Gastrocnemius medialis (tissue), 4 donors: ENCODE measurements around the gene ST6GALNAC1.

Source experiments
- POLR2A ChIP-seq, 2 donors: fragments of 450-650 bp; IDR thresholded peaks; one replicate each; pipeline ENCODE4 v1.6.1; 2017; ENCODE audit warnings: antibody characterized with exemption in 2 of 2, mild to moderate bottlenecking in 2 of 2, moderate library complexity in 2 of 2
- TF ChIP-seq, protein P1 (sequence below), 5 experiments: fragments of 450-650 bp in 3 of 5; fragments of 200-600 bp in 2 of 5; sonication (generic) in 2 of 5; IDR thresholded peaks in 4 of 5; conservative IDR thresholded peaks in 1 of 5; 1 replicate in 4 of 5; 2 replicates in 1 of 5; pipeline ENCODE4 v1.5.1; 2016 to 2019; ENCODE audit warnings: antibody characterized with exemption in 5 of 5, mild to moderate bottlenecking in 3 of 5, moderate library complexity in 3 of 5

DNA sequence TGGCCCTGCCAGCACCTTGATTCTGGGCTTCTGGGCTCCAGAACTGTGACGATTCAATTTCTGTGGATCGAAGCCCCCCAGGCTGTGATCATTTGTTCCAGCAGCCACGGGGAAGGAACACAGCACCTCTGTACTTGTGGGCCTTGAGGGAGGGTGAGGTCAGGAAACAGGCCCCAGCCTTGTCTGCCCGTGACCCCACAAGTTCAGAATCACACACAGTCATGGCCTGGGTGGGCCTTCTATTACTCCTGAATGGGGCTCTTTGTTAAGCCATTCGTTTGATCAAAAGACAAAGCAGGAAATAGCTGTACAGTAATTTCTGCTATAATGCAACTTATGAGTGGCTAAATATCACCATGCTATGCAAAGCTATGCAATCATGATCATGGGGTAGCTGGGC lies 68.0 kb downstream of the ST6GALNAC1 start:
- TF ChIP-seq, protein P1, sequence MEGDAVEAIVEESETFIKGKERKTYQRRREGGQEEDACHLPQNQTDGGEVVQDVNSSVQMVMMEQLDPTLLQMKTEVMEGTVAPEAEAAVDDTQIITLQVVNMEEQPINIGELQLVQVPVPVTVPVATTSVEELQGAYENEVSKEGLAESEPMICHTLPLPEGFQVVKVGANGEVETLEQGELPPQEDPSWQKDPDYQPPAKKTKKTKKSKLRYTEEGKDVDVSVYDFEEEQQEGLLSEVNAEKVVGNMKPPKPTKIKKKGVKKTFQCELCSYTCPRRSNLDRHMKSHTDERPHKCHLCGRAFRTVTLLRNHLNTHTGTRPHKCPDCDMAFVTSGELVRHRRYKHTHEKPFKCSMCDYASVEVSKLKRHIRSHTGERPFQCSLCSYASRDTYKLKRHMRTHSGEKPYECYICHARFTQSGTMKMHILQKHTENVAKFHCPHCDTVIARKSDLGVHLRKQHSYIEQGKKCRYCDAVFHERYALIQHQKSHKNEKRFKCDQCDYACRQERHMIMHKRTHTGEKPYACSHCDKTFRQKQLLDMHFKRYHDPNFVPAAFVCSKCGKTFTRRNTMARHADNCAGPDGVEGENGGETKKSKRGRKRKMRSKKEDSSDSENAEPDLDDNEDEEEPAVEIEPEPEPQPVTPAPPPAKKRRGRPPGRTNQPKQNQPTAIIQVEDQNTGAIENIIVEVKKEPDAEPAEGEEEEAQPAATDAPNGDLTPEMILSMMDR (IDR thresholded peaks at IDR 0.05 in 4 of 5, conservative IDR thresholded peaks at IDR 0.05 in 1 of 5): no peak
- no peak for TF ChIP-seq POLR2A (IDR thresholded peaks at IDR 0.05)
